IPS DF 19.7 (cell line): ENCODE data around the gene BLNK.
"Not testable (repeated sequence)": the region's sequence is repeated elsewhere in the genome, so short reads cannot be mapped to it uniquely, and the experiment has no call there.

Experiments
- DNase-seq: peaks from one replicate; pipeline ENCODE4 v3.0.0-alpha.2; 2013; ENCODE audit warnings: low read depth, low spot score

BLNK gene

DNA sequence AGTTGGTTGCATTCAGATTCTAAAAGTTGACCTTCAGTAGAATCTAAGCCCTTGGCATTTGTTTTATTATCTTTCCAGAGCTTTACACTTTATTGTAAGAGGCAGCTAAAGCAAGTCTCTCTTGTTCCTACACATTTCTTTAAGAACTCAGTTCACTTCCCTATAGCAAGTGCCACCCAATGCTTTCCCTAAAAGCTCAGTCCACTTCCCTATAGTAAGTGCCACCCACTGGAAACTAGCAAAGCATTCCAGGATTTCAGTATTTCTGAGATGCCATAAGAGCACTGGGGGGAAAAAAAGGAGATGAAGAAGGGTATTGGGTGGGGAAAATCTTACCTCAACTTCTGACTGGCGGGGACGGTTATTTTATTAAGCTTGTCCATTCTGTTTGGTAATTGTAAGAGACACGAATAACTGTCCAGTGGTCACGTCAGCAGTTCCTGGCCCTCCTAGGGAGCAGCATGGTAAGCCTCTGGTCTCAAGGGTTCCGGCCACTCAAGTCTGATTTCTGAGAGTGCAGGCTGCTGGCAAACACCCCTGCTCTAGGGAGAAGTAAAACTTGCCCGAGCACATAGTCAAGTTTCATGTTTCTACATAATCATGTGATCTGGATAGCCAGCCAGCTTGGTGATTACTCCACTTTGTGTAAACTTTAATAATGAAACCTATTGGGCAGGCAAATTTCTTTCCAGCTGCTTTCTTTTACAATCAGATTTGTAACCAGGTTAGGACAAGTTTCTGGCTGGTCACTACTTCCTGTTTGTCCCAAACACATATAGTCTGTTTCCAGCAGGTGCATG is at the start of gene BLNK:
Gene BLNK (minus strand): TSS at position 554 of the 800 bp plus-strand sequence. CDS start 171 bp downstream, at position 383.
- DNase-seq: no peak

DNA sequence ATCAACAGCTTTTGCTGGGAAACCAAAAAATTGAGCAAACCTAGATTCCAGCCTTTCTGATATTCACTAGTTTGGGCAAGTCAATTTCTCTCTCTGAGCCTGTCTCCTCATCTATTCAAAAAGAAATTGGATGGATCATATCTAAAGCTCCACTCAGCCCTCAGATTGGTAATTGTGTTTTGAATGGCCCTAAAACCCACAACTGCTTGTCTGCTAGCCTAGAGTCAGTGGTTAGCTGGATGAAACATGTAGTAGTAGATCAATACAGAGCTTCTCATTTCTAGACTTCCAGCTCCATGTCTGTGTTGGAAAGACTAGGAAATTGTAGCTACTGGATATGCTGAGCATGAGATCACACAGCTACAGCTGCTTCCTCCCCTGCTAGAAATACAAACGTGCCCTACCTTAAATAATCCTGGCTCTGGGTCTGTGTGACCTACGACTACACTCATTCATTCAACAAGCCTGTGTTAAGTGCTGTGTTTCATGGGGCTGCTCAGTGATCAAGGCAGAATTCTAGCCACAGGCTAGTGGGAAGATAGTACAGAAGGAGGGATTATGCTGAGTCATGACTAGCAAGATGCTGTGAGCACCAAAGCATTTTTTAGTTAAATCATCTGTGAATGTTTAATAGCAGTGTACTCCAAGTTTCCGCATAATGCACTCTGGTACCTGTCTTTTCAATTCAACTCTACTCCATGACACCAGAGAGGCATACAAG is 48.5 kb upstream of the BLNK start:
- no peak for DNase-seq

DNA sequence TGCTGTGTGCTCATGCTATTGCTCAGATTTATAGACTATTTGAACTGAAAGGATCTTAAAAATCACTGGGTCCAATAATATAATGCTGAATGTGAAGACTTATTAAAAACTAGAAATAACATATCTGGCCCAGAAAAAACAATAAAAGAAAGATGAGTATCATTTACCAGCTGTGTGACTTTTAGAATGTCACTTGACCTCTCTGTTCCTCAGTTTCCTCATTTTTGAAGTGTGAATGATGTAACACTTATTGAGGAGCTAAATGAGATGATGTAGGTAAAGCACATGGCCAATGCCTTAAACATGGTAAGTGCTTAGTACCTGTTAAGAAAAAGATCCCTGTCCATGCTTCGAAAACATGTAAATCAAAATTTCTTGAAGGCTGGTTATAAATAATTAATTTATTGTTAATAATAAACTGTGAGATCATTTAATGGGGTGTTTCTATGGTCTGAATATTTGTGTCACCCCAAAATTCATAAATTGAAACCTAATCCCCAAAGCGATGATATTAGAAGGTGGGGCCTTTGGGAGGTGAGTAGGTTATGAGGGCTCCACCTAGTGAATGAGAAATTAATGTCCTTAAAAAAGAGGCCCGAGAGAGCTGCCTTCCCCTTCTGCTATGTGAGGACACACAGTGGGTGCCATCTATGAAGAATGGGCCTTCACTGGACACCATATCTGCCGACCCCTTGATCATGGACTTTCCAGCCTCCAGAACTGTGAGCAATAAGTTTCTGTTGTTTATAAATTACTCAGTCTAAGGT is 45.9 kb upstream of the BLNK start:
- DNase-seq: no peak

DNA sequence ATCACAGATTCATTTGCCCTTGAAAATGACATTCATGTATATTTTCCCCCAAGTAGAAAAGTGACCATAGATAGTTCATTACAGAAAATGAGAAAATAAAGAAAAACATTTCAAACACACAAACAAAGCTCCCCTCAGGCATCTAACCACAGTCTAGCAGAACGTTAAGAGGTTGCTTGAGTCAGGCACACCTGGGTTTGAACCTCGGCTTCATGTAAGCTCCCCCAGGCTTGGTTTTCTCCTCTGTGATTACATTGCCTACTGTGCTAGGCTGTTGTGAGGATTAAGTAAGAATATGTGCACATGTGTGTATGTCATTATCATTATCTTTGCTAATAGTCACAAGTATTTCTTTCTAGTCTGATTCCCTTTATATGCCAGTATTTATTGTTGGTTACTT is 42.0 kb upstream of the BLNK start:
- no peak for DNase-seq

DNA sequence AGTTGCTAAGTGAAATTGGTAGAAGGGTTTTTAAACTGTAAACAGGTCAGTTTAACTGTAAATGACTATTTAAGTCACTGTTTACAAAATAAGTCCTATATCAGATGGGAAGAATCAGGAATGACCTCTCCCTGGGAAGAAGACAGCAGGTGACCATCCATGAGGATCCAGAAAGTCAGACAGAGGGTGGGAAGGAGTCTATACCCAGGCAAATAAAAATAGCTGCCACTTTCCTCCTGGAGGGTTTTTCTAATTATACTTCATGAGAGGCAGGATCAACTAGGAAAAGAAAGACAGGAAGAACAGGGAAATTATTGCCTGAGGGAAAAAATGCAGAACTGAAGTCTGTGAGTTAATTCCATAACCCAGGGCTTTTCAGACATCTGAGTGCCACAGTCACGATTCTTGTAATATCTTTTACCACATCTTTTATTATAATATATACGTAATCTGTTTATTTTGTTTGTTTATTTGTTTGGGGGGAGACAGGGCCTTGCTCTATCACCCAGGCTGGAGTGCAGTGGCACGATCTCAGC is 39.9 kb upstream of the BLNK start:
- DNase-seq: no peak

DNA sequence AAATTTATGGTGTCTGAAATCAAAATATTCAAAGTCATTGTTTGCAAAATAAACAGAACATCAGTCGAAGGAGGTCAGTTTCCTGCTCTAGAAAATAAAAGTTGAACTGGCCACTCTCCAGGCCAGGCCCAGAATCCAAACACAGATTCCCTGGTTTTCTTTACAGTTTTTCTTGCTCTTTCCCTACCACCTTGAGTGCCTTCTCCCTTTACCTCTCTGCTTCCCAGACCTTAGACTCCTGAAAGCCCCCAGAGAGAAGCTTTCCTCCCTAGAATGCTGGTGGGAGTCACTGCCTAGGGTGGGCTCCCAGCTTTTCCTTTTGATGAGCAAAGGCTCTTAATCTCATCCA is 38.9 kb upstream of the BLNK start:
- DNase-seq: no peak

DNA sequence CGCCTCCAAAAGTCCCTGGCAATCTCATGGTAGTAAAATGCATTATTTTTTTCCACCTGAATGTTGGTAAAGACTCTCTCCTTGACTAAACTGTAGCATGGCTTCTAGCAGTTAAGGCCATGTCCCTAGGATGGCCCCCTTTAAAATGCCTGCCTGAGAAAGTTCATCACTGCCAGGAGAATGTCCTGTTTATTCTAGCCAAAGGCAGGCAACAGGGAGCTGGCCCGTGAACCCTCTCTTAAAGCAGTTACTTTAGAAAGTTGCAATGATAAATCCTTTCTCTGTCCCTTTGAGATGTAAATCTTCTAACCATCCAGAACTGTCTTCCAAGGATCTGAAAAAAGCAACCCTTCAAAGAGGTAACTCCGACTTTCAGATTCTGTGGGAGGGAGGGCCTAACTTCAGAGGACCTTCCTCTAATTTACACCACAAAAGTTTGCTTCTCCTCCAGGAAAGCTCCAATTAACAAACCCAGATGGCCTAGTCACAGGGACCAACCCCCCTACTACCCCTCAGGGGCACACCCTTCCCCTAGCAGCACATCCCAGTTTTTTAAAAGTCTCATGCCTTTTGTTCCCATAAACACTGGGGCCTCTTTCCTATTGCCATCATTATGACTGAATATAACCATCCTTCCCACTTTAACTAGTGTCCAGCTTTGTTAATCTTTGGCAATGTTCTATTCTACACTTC is 38.4 kb upstream of the BLNK start:
- DNase-seq: peak; percentile 98

DNA sequence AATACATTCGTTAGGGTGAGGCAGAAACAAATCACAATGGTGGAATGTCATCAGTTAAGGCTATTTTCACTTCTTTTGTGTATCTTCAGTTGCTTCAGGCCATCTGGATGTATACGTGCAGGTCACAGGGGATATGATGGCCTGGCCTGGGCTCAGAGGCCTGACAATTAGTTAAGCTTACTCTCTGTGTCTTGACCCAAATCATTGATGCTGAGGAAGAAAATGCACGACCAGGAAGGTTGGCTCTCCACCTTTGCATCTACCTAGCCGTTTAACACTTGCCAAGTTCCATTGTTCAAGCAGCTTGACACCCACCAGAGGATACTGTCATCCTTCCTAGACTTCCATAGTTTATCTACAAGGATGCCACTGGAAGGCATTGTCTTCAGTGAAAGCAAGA is 37.5 kb upstream of the BLNK start:
- not testable (repeated sequence) for DNase-seq

DNA sequence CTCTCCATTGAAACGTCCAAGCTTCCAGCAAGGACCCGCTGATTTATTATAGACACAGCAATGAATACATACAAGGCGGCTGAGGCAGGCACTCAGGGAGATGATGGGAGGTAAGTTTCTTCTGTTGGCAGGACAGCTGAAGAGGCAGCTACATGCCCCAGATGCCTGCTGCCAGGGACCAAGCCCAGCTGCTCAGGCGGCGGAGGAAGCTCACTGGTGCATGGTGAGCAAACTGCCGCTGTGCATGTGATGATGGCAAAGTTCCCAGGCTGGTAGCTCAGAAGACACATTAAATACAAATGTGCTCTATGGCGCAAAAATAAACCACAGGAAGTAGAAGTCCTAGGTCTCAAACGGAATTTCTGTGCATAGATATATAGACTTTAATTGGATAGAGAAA is 35.1 kb upstream of the BLNK start:
- DNase-seq: no peak

DNA sequence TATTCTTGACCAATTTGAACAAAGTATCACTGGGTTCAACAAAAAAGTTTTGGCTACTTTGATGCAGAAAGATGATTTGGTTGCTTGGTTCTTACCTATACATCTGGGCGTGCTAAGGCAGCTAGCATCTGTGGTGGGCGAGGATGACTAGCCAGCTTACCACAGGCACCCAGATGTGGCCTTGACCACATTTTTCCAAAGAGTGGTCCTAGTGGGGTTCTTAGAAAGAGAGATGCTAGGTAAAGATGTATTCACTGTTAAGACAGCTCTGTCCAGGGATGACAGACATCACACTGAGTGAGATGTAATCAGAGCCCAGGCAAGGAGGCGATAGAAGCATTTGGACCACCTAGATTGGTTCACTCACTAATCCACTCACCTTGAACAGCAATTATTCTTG is 33.6 kb upstream of the BLNK start:
- DNase-seq: no peak

DNA sequence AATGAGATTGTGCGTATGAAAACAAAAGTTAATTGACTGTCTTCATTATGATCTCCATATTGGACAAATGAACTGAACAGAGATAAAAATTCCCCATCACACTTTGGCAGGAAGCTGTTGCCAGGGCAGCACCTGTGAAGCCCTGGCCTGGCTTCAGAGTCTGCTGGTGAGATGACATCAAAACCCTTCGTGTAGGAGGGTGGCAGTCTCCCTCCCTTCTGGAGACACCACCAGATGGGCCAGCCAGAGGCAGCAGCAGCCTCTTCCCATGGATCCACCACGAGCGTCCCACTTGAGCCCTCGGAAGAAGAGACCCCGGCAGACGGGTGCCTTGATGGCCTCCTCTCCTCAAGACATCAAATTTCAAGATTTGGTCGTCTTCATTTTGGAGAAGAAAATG is 32.9 kb upstream of the BLNK start, which contains the start of gene DNTT:
Gene DNTT (plus strand): TSS at position 205 of the 400 bp plus-strand sequence. CDS start 64 bp downstream, at position 269.
- DNase-seq: no peak

DNA sequence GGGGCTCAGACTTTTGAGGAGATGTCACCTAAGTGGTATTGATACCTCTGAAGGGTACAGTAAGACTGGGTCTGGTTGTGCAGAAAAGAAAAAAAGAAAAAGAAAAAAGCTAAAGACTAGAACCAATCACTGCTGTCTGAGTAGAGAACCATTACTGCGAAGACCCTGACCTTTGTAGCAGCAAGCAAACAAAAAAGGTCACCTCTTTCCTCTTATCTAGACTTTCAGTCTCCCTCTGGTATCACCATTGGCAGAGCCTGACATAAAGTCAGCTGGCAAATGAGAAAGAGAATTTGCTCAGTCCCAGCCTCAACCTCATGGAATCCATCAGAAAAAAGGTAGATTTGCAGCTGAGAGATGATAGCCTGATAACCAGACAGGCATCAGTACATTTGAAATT is 30.2 kb upstream of the BLNK start:
- no peak for DNase-seq

DNA sequence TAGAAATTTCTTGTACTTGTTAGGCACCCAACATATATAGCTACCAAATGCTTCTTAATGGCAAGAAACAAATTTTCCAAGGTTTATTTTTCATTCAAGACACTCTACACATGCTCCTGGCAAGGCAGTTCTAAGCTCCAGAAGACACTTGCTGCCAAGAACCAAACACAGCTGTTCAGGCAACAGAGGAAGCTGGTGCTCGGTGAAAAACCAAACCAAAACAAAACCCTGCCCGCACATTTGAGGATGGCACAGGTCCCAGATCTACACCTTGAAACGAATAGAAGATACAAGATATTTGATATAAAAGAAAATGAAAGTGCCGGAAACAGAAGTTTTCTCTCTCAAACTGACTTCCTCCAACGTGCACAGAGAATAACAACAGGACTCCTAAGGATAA is 28.0 kb upstream of the BLNK start:
- DNase-seq: no peak

DNA sequence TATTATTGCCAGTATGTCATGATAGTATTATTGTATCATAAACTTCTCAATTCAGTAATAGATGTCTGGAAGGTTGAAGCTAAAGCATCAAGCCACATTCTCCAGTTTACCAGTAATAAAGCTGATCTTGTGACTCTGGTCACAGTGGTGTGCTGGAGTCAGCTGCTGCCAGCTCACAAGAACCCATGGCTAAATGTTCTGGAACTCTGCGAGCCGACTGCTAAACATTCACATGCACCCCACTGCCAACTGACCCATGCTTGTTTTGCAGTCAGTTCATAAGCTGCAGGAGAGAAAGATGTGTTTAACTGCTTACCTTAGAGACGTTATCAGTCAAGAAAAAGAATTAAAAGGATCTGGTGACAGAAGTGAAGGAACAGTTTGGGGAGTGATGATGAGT is 27.0 kb upstream of the BLNK start:
- no peak for DNase-seq

DNA sequence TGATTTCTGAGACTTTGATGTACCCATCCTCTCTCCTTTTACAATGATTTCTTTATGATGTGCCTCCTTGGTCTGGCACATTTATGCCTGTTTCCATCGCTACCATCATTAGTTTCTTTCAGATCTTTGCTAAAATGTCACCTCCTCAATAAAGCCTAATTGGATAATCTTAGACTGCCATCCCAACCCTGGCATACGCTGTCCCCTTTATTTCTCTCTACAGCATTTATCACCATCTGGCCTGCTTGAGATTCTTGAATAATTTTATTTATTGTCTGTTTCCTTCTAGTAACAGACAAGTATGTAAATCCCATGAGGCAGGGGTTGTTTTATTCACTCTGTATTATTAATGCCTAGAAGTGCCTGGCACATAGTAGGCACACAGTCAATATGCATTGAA is 26.1 kb upstream of the BLNK start:
- no peak for DNase-seq

DNA sequence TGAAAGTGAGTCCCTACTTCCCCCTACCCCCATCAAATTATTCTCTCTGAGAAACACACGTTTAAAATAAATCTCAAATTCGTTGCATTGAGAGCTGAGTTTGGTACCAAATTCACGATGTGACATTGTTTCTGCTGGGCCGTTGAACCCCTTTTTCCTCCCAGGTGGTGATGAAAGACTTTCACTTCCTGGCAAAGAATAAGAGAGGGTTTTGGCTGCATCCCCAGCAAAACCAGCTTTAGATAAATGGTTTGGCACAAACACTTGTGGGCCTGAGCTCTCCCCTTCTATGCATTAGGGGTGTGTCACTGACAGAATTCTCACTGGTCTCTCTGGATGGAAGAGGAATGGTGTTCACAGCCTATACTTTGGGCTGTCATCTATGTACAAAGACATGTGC is 24.1 kb upstream of the BLNK start:
- no peak for DNase-seq

DNA sequence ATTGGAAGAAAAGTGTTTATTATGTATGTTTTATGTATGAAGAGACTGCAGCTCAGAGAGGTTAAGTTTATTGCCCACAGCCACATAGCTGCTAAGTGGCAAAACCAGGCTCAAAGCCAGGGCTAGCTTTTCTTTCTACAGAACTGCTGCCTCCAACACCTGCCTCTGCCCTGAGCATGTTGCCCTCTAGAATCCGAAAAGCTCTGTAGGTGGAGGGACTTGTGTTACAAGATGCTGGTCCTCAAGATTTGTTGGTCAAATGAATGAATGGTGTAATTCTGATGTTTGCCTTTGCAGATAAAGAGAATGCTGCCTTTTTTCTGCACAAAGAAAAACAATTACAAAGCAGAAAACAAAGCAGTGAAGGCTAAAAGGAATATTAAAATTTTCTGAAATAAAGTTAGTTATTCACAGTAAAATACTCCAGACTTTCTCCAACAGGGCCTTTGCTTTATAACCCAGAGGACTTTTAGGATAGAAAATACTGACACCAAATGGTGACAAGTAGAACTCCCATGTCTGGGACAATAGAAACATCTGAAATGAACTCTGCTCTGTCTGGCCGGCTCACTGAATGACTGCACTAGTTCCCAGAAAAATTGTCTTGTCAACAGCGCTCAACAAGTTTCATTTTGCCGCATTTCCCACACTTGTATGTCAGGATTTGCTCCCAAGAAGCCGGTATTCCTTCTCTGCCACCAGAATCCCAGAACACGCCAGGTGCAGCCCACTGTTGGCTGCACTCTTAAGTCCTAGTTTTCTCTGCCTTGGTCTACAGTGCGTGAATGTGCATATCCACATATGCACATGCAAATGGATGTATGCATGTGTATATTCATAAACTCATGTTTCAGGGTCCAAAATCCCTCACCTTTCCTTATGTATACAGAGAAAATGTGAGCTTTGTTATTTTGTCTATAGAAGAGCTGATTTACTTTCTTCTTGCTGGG is 21.9 kb upstream of the BLNK start:
- DNase-seq: no peak

DNA sequence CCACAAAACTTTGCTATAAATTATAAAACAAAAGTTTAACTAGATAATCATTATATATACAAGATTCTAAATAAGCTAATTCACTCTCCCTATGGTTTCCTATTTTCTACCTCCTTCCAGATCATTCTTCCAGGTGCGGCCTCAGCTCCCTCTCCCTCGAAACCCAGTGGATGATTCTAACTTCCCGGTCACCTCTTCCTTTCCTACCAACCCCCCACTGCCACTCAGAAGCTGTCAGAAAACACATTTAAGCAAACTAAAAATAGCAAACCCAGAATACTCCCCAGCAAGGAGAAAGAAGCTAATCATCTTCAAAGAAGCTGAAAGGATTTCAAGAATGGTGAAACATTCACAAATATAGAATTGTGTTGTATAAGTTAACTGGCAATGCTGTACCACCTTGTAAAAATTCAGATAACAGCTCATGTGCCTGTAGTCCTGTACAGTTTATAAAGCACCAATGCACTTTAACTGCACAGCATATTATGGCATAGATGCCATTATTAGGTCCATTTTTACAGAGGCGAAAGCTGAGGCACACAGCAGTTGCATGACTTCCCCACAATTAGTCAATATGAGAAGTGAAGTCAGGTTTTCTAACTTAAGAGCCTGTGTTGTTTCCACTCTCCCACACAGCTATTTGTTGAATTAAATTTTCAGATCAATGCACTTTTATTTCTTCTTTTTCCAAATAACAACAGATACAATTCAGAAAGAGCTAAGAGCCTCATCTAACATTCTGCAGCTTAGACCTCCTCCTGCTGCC is 19.2 kb upstream of the BLNK start:
- DNase-seq: no peak

DNA sequence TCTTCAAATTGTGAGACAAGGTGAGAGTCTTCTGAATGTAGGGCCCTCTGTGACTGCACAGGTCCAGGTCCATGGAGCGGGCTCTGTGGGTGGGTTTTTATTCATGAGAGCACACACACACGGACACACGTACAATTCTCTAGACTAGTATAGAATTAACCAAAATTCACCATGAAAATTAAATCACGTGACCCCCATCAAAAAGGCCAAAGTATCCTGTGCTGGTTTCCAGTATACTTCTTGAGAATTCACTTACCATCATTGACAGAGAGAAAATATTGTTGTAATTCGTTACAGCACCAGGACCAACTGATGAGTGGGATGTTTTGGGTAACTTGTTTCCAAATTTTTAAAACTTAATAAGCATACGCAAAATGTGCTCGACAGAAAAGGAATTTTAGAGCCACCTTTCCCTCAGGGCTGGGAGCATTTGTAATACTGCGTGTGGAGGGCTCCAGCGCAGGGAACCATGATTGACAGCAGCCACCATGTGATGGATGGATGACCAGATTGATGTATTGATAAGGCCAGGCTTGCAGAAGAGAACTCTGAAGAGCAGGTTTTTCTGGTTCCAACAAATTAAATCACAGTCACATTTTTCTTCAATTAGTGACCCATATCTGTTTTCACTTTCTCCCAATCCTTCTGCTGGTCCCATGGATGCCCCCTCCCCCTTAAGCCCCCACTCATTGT is 18.0 kb upstream of the BLNK start:
- DNase-seq: no peak
